NCI-H2196 treated with DMSO at 0.1 percent for 48 hours (cell line): ENCODE results near the gene COL1A1.

Source experiments
- DNase-seq: peaks from one replicate; lab custom pipeline; 2025; ENCODE audit not compliant: unreplicated experiment; lab: John Stamatoyannopoulos, UW

The COL1A1 gene

GRCh38 chr17:50213026-50214022, 11.9 kb upstream of the COL1A1 start:
- DNase-seq = no peak

GRCh38 chr17:50212121-50212843, 10.9 kb upstream of the COL1A1 start:
- DNase-seq = no peak

DNA sequence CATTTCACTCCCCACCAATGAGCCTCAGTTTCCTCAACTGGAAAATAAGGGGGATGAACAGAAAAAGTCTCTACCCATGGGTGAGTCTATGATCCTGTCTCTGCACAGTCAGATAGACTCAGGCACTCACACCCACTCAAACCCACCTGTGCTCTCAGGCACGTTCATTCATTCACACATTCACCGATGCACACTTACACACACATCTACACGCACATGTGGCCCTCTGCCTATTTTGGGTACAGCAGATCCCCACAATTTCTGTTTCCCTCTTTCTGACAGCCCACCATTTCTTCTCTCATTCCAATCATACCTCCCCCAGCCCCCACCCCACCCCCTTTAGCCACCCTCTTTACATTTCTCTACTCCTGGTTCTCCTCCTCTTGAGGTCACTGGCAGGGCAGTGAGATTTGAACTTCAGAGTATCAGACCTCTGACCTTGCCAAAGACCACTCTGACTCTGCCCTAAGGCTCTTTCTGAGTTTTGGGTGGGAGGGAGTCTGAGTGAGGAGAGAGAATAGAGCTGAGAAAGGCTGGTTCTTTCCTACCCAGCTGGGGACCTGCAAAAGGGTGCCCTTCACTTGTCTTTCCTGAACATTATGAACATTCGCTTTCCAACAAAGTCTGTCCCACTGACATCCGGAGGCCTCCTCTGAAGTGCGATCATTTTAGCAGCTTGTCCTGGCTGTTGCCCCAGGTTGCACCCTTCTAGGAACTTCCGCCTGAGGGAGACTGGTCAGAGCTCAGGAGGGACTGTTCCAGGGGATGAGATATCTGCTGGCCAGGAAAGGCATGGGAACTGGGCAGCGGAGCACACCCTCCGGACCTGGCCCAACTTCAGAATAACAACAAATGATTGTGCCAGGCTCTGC, 10.1 kb upstream of the COL1A1 start:
- DNase-seq = no peak

- DNase-seq = no peak
Observed at GRCh38 chr17:50210240-50211225, 9.1 kb upstream of the COL1A1 start.

DNA sequence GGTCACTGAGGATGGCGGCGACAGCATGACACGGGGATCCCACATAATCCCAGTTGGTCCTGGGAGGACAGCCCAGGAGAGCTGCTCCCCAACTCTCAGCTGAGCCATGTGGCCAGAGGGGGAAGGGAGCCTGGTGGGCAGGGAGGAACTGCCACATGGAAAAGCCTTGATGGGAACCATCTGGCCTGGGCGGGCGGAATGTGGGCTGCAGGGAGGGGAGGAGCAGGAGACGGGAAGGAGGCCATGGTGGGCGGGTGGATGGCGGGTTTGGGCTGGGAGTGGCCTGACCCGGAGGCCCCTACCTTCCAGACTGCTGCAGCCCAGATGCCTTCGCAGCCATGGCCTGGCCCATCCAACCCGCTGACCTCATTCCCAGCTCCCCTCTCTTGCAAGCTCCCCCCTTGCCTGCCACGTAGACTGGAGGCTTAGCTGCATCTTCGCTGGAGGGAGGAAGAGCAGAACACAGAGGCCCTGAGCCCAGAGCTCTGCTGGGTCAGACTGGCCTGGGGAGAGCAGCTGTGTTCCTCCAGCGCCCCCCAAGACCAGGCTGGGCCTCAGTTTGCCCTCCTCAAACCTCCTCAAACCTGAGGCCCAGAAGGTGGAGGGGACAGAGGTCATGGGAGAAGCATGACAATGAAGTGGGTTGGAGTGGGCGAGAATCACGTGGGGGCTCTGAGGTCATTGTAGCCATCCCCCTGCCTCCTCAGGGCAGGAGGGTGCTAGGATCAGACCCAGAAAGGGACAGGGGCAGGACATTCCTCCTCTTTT, 8.2 kb upstream of the COL1A1 start:
- DNase-seq = no peak

GRCh38 chr17:50209133-50209471, 7.7 kb upstream of the COL1A1 start:
- DNase-seq = no peak

DNA sequence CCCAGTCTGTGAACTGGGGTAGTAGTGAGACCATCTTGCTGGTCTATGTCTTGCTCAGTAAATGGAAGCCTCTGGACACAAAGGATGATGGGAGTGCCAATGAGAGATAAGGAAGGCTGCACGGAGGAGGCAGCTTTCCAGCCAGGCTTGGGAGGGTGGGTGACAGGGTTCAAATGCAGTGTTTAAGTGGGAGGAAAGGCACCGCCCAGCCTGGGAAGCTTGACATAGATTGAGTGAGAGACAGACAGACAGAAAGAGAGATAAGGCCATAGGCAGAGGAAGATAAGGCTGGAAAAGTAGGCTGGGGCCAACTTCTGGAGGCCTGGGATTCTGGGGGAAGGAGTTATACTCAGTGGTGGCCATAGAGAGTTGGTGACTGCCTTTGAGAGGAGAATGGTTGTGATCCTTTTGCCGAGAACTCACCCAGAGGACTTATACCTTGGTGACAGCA, 7.2 kb upstream of the COL1A1 start:
- no peak for DNase-seq

DNA sequence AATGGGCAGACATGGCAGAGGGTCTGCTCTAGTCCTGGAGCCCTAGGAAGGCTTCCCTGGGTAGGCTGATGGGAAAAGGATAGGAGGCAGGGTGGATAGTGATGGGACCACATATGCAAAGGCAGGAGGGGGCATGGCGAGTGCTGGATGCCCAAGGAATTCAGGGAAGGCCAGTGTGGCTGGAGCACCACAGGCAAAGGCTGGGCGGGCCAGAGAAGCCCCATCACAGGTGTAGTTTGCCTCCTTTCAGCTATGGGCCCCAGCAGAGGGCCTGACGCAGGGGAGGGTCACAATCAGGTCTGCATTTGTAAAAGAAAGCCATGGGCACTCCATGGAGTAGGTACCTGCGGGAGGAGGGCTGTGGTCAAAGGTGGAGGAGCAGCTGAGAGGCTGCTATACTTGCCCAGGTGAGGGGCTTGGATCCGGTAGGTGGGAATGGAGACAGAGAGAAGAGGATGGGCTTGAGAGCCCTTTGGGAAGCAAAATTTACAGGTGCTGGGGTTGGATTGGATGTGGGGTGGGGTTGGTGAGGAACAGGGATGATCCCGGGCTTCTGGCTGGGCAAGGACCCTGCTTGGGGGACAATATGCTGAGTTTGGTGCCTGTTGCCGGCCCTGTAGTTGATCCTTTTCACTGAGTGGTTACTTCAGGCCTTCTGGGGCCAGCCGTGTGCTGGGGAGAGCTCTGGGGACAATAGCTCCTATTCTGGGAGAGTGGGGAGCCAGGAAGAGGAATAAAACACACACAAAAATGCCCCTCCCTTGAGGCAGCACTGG, 6.5 kb upstream of the COL1A1 start:
- no peak for DNase-seq

GRCh38 chr17:50207315-50207714, 5.9 kb upstream of the COL1A1 start:
- DNase-seq = no peak

DNA sequence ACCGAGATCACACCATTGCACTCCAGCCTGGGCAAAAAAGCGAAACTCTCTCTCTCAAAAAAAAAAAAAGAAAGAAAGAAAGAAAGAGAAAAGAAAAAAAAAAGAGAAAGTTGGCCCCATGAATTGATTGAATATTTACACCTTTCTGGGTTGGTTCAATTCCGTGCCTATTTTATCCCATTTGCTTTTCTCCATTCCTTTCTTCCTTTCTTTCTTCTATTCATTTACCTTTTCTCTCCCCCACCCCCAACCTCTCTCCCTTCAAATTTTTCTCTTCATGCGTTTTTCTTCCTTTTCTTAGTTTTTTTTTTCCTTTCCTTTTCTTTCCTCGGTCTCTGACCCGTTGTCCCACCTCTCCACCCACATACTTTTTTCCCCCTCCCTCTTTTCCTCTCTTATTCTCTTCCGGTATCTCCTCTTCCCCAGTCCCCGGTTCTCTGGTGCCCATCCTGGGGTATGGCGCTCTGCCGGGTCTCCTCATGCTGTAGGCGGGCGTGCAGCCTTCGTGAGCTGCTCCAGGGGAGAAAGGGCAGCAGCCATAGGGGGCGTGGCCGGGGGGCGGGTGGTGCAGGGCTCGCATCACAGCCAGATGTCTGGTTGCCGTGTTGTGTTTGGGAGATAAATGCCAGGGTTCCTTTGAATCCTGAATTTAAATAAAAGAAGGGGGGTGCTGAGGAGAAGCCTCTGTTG, 5.3 kb upstream of the COL1A1 start:
- no peak for DNase-seq

DNA sequence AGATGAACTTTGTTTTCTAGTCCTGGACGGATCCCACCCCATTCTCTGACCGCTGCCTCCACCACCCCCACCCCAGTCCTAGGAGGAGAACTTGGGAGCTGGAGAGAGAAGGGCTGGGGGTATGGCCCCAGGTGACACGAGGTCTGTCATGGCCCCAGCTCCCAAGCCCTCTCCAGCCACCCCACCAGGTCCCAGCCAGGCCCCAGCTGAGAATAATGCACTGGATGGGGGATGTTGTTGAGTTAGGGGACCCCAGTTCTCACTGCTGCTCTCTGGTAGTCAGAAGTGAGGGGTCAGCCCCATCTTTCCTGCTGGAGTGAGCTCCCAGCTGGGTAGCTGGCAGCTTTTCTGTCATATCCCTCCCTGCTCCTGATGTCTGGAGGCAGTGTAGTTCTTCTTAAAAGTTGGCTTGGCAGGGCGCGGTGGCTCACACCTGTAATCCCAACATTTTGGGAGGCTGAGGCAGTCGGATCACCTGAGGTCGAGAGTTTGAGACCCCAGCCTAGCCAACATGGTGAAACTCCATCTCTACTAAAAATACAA, 4.6 kb upstream of the COL1A1 start:
- DNase-seq = no peak

- DNase-seq = no peak
Observed at GRCh38 chr17:50205111-50205962, 3.9 kb upstream of the COL1A1 start.

GRCh38 chr17:50204431-50204830, 3.0 kb upstream of the COL1A1 start:
- no peak for DNase-seq

DNA sequence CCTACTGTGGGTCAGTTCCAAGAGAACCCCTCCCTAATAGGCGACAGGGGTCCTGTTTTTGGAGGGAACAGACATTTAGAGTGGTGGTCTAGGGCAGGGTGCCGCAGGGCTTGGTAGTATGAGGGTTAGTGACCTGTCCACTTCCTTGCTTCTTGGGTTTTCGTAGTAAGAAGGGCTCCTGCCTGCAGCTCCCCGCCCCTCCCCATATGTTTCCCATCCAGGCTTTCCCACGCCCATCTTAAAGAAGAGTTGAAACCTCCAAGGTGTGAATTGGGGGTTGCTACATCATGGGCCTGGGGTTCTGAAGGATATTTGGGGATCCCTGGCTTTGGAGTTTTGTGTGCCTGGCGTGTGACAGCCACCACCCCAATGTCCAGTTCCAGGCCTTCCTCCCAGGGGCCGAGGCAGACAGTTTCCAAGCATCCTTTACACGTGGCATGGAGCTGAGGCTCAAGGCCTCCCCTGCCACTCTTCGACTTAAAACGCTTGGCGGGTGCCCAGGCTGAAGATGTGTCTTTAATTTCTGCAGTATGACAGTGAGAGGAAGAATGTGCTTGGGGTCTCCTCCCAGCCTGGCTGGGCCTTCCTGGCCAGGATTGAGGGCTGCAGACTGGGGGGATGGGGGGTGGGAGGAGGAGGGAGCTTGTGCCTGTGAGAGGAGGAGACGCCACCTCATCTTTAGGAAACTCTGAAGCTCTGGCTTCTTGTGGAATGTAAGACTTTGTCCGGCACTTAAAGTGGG, 2.3 kb upstream of the COL1A1 start:
- no peak for DNase-seq

GRCh38 chr17:50203086-50203485, 1.7 kb upstream of the COL1A1 start:
- no peak for DNase-seq
